ENCODE results near the gene TRABD.

The TRABD gene

GRCh38 chr22:50221410-50222300 is 35.9 kb downstream of the TRABD start:
- TF ChIP-seq CTCF (IDR thresholded peaks at IDR 0.05; ENCODE audit: low read depth, low read length): no peak
- DNase-seq (ENCODE audit: extremely low read depth, low read depth): no peak

GRCh38 chr22:50222508-50222907 is 36.8 kb downstream of the TRABD start:
- DNase-seq (ENCODE audit: extremely low read depth, low read depth): no peak
- no peak for TF ChIP-seq CTCF (IDR thresholded peaks at IDR 0.05; ENCODE audit: low read depth, low read length)

- DNase-seq (ENCODE audit: extremely low read depth, low read depth): no peak
- no peak for TF ChIP-seq CTCF (IDR thresholded peaks at IDR 0.05; ENCODE audit: low read depth, low read length)
These were observed 38.4 kb downstream of the TRABD start for GRCh38 chr22:50224071-50224470.

GRCh38 chr22:50225200-50225969 is 39.7 kb downstream of the TRABD start:
- no peak for TF ChIP-seq CTCF (IDR thresholded peaks at IDR 0.05; ENCODE audit: low read depth, low read length)
- no peak for DNase-seq (ENCODE audit: extremely low read depth, low read depth)

GRCh38 chr22:50226063-50226874 is 40.6 kb downstream of the TRABD start:
- no peak for TF ChIP-seq CTCF (IDR thresholded peaks at IDR 0.05; ENCODE audit: low read depth, low read length)
- DNase-seq (ENCODE audit: extremely low read depth, low read depth): no peak

- no peak for TF ChIP-seq CTCF (IDR thresholded peaks at IDR 0.05; ENCODE audit: low read depth, low read length)
- DNase-seq (ENCODE audit: extremely low read depth, low read depth): no peak
These were observed 41.1 kb downstream of the TRABD start for GRCh38 chr22:50226875-50227165.
